Muscle of arm (tissue), 12 donors: Measurements from ENCODE around the gene CCBE1. TPM values are rescaled to one million over a fixed set of nuclear protein-coding genes. Genes with fewer than 3 reads are reported as not detected.

Experiments
- DNase-seq: peaks from one replicate; pipeline ENCODE4 v3.0.0-alpha.2; 2013
- polyA plus RNA-seq, 12 donors: library from polyadenylated mRNA; unstranded; fragments of 120-200 nt; gene quantifications; one replicate each; pipeline ENCODE4 v1.2.1, GENCODE V29; 2013; ENCODE audit not compliant: insufficient read length in 12 of 12

Gene CCBE1
- polyA plus RNA-seq, 12 donors: 2.8 to 13.7 (median 4.2) TPM; not detected in 2

DNA sequence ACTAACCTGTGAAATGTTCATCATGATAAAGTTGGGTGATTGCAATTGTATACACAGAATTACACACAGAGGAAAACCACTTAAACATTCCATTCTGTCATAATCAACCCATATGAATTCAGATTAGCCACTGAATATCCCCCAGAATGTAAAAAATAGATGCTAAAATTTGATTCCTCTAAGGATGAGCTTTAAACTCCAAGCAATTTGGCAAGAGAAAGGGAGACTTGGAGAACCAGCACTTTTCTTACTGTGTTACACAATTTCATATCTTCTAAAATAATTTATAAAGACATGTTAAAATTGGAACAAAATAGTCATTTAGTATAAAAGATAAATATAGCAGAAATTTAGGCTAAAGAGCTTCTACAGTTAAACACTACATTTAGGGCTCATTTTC is 191.9 kb downstream of the CCBE1 start:
- no peak for DNase-seq

DNA sequence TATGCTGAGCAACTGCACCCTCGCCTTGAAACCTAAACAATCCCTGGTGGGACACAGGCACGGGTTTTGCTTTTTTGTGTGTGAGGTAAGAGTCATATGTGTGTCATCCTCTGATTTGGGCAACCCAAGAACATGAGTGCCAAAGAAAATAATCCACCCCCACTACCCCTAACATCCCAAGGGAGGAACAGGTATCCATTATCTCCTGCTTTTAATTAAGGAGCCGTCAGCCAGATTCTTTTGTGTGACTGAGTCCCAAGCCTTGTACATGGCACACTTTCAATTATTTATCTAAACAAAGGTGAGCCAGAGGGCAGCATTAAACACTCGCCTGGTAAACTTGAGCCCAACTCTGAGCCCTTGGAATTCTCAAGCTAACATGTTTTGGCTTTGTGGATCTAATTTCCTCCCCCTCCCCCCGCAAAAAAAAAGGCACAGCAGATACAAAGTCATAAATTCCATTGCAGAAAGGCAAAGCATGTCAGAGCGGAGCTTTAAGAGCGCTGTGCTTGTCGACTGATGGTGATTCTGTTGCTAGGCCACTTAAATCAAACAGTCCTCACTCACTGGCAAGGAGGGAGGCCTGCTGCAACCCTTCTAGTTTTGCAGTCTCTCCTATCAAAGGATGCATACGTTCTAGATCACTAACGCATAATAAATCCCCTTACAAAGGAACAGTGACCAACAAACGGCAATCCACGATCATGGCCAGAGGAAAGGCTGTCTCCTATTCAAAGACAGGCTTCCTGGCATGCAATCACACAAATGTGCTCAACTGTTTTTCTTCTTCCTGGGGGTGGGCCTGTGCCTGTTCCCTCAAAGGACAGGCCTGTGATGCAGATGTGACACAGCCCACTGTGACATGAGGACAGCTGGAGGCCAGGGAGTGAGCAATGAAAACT is 194.7 kb downstream of the CCBE1 start:
- peak; percentile 82 for DNase-seq

DNA sequence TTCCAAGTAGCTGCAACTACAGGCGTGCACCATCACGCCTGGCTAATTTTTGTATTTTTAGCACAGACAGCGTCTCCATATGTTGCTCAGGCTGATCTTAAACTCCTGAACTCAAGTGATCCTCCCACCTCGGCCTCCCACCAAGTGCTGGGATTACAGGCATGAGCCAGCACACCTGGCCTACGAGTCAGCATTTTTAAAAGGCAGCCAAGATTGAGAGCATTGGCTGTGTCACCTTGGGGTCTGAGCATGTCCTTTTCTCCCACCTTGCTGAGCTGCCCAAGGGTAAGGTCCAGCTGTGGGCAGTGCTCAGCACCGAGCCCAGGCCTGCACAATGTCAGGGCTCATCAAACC is 195.3 kb downstream of the CCBE1 start:
- DNase-seq: peak; percentile 46

DNA sequence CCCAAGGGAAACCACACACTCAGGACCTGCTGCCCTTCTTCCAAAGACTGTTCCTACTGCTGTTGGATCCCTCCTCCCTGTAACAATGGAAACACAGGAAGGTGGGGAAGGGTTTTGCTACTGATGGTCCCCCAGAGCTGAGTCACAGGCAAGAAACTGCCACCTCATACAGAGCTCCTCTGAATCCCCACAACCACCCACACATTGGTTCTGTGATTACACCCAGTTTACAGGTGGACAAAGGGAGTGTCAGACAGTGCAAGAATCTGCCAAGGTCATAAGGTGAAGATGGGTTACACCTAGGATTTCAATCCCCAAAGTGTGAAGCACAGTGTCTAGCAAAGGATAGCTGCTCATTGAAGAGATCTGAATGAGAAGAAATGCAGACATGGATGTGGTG is 196.5 kb downstream of the CCBE1 start:
- DNase-seq: no peak

DNA sequence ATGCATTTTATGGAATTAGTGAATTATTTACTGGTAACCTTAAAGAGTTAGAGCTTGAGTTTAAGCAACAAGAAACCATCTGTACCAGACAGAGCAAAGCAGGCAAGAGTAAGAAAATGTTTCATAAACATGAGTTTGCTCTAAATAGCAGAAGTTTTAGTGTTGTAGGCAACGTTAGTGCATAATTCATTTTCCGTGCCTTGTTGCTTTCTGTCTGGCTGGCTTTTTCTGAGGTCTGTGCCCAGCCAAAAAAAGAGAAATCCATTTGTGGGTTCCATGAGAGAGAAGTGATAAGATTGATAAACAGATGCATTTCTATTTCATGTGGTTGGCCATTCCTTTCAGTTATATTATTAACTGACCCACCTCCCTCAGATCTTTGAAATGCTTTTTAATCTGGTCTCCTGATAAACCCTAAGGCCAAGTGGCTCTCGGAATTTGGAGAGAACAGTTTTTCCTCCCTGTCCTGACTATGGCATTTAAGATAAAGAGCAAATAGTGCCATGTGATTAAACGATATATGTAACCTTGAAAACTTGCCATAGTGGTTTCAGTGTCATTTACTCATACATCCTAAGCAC is 198.6 kb downstream of the CCBE1 start:
- no peak for DNase-seq

DNA sequence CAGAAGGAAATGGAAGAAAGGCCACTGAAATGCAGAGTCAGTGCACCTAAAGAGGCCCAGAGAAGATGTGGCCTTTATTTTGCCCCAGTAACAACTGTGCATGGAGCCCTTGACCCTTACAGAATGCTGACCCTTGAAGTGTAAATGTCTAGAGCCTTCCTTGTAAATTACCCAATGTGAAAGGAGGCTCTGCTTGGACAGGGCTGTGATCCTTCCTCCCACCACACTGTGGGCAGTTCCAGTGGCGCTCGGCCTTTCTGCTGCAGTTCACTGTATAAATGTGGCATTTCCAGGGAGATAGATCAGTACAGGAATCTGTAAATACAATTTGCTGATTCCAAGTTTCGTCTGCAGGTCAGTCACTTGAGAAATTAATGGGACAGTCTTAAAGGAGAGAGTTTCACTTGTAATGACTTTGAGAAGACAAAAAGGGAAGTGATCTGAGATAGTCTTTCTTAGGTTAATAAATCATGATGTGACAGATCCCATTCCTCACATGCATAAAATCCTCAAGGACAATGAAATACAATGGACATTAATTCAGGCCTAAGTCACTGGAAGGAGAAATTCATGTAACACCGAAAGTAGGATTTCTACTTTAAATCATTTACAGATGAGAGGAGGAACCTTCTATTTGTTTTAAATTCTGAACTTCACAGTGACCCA is 204.3 kb downstream of the CCBE1 start:
- no peak for DNase-seq

DNA sequence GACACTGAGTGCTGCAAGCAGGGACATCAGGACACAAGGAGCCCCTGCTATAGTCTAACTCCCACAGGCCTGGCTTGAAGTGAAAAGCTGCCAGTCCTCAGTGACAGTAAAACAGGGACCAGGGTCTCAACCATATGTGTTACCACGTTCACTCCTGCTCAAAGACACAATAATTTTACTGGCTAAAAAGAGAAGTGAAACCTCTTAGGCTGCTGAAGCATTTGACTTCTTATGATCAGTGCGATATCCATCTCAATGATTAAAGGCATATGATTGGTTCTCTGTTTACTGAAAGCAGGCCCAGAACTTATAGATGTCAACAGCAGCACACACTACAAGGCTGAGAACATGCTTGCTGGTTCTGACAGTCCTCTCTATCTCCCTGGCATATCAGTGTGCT is 208.3 kb downstream of the CCBE1 start:
- no peak for DNase-seq

DNA sequence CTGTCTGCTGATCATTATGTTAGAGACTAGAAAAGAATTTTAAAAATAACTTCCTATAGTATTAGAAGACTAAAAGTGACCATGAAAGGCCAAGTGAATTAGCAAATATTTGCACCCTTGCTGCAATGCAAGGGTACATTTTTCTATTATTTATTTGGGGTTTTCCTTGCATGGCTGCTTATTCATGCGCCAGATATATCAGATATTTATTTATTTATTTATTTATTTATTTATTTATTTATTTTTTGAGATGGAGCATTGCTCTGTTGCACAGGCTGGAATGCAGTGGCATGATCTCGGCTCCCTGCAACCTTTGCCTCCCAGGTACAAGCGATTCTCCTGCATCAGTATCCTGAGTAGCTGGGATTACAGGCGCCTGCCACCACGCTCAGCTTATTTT is 211.8 kb downstream of the CCBE1 start:
- no peak for DNase-seq

DNA sequence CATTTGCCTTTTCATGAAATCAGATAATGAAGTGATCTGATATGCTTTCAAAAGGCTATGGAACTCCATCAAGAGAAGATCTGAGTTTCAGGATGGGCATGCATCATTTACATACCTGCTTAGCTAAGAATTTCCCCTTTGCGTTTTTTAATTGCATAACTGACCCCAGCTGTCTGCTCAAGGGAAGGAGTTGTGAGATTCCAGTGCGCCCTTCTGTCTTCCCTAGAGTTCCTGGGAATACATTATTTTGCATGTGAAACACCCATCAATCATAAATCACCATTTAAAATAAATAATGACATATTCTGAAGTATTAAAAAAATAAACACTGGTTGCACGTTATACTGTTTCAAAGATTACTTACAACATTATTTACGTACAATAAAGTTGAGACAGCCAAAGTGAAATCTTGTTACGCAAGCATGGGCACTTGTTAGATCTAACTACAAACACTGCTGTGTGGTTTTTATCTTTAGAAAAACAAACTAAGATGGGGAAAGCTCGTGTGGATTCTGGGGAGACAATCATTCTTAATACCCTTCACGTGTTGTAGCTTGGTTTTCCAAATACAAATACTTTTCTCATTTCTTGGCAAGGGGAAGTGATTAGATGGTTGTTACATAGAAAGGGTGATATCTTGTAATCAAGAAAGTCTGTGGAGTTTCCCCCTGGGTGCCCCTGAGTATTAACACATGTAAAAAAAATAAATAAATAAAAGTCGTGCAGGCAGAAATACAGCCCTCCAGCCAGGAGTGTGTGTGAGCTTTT is 212.5 kb downstream of the CCBE1 start:
- peak; percentile 59 for DNase-seq

DNA sequence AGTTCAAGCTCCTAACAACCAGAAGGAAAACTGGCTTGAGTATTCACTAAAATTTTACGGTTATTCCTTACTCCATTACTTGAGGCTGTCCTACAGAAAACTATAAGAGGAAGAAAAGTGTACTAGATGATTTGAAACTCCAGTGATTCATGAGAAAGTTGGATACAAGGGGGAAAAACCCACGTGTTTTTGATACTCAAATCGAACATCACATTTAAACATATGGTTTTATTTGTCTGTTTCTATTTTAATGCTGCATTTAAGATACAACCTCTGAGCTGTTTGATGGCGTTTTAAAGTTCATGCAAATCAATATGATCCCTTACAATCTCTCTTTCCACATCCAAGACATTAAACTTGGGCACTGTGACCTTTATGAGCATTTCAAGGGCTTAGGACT is 213.1 kb downstream of the CCBE1 start:
- no peak for DNase-seq

DNA sequence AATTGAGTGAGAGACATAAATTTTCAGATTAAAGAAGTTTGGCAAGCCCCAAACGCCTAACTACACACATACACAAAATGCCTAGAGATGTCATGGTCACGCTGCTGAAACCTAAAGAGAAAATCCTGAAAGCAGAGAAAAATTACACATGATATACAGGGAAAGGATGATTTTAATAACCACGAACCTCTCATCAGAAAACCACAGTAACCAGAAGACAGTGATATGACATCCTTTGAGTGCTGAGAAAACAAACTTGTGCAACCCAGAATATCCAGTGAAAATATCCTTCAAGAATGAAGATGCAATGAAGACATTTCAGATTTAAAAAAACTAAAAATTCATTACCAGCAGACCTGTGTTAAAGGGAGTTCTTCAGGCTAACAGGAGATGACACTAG is 215.8 kb downstream of the CCBE1 start:
- no peak for DNase-seq

DNA sequence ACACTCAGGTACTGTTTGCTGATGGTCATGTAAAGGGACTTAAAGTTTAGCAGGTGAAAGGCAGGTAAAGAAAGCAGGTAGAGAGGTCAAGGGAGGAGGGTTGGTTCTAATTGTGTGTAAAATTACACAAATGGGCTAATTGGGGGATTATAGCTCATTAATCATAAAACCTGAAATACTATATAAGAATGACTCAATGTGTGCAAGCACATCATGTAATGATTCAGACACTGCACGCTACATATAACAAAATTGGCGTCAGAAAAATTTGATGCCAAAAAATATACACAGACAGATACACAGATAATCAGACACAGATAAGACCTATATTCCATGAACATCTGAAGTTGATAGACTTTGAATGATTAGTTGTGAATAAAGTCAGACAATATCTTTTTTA is 217.4 kb downstream of the CCBE1 start:
- DNase-seq: no peak

DNA sequence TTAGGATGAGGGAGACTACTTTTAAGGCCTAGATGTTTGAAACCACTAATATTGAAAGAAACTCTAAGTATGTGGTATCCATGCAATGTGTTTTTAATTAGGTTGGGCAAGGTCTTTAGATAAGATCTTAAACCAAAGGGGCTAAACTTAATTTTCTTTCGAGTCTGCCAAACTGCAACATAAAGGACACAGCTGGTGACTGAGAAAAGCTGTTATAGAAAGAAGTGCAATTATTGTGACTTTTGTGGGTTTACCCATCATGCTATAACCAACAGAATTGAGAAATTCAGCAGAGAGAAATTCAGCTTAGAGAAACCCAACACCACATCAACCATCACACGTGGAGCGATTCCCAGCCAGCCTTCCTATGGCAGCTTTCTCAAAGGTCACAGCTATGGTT is 218.6 kb downstream of the CCBE1 start:
- no peak for DNase-seq

DNA sequence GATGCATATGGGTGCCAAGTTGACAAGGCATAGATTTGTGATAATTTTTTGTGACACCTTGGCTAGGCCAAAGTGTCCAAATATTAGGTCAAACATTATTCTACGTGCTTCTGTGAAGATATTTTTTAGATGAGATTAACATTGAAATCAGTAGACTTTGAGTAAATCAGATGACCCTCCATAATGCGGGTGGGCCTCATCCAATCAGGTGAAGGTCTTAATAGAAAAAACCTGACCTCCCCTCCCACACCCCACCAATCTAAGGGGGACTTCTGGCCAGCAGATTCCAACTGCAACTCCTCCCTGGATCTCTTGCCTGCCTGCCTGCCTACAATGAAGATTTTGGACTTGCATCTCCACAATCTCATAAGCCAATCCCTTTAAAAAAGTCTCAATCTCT is 219.4 kb downstream of the CCBE1 start:
- no peak for DNase-seq

DNA sequence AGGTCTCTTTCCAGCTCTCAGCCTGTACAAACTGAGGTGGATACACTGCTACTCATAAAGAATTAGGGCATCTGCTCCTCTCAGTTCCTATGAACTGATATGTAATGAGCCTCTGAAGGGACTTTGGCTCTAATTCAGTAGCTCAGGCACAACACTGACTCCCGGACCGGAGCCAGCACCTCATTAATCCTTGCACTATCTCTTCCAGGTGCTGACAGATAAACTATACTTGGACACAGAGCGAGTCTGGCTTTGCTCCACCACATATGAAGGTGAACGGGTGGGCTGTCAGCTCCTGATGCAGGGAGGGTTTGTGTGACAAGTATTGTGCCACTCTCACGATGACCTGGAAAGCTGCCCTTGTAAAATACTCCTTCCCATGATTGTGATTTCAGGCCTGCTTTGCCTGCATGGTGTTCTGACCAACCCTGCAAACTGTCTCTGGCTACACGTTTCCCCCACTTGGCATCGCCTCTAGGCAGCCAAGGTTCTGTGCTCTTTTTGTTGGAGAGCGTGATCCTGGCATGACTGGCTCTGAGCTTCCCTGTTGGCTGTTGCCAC is 226.6 kb downstream of the CCBE1 start:
- DNase-seq: no peak

DNA sequence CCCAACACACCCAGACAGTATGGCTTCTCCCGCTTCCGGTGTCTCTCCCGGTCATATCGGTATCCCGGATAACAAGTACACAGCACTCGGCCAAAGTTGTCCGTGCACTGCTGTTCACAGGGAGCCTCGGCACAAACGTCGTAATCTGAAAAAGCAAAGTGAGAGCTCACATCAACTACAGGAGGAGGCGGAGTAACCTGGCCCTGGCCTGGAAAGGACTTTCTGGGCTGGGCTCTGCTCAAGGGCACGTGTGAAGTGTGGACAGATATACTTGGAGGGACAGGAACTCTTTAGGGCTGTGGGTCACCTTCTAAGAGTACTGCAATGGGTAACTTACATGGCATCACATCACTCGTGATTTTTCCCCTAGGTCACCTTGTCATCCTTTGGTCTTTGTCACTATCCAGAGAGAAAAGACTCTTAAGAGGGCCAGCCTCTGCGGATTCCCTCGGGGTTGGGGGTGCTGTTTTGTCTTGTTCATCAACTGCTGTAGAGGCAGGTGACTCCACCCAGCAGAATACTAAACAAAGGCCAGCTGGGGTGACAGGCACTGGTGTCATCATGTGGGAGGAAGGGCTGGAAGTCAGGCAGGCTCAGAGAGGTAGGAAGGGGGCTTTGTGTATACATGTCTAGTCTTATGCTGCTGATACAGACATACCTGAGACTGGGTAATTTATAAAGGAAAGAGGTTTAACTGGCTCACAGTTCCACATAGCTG is 227.6 kb downstream of the CCBE1 start:
- DNase-seq: no peak

DNA sequence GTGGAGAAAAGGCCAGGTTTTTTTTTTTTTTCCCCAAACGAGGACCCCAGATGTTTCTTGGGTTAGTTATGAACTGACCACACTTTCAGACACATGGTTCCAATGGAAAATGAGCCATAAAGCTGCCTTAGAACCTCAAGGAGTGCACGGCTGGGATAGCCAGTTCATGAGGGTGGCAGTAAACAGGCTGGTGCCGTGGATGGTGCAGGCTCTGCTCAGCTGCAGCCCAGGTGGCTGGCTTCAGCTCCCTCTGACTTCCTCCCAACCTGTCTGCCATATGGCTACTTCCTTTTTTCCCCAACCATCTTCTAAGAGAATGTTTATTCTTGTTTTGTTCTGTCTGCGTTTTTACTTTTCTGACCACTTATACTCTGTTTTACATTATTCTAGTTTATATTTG is 228.4 kb downstream of the CCBE1 start:
- DNase-seq: no peak

DNA sequence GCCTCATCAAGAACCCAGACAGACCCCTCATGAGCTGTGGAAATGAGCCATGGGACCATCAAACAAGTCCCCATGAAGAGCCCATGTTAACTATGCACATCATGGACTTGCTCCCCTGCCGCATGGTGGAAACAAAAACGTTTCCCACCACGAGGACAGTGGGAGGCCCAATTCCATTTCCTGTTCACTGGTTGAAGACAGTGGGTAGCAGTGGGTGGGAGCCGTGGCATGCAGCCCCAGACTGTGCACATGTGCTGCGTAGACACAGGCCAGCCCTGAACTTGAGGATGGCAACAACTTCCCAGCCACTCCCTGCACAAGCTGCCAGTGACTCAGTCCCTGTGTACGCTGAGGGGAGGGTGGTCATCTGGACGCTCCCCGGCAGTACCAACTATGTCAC is 229.7 kb downstream of the CCBE1 start:
- no peak for DNase-seq

DNA sequence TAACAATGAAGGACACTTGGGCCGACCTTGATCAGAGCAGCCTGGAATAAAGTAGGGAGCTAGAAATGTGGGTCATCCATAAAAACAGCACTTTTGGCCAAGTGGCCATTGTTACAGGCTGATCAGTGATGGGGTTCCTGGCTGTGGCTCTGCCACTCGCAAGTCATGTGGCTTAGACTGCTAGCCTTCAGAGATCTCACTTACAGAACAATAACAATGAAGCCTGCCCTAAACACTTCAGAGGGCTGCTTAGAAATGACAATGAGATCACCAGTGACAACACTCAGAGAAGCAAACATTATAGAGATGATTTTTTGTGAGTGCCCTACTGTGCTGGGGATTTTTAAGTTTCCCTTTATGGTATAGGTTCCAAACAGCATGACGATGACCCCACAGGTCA is 230.2 kb downstream of the CCBE1 start:
- no peak for DNase-seq

DNA sequence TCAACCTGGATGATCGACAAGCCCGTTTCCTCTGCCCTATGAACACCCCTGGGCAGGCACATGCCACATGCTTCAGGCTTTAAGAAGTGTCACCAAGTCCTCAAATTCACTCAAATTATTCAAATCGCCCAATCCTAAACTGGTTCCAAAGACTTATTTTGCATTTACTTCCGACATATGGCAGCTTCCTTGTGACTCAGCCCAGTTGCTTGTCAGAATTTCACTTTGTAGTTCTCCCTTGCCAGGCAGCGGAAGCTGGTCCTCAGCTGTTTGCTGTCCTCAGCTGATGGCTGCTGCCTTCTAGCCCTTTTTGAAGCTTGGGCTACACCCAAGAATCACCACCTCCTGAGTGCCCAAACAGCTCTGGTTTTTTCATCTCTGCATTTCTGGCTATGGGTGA is 232.7 kb downstream of the CCBE1 start:
- no peak for DNase-seq

DNA sequence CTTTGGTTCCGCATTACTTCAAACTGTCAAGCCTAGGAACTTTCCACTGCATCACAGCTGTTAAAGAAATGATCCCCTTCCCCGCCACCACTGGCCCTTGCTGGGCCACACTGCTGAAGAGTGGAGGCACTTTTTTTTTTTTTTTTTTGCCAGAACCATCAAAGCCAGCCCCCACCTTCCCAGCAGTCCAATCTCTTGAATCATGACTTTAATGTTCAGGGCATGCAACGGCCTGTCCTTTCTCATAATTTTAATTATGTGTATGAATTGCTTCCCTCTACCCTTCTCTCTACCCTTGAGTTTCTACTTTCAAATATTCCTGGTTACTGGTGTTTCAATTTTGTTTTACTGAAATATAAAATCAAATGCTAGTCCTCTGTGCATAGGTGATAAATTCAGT is 236.1 kb downstream of the CCBE1 start:
- DNase-seq: no peak

DNA sequence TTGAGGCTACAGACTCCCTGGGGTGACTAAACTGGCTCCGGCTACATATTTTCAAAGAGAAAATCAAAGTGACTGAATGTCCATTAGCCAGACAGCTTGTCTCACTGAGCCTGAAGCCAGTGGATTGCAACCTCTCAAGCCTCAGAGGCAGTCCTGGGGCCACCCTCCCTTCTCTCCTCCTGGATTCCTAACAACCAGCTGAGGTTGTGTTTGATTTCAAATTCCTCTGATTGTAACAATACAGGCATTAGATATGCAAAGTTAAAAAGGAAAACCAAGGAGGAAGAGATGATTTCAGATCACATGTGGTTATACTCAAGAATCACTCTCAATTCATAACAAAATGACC is 237.2 kb downstream of the CCBE1 start:
- no peak for DNase-seq
